Naive B cell (primary cell): Measurements from ENCODE around the gene GPR78. TPM values are rescaled to one million over a fixed set of nuclear protein-coding genes. Genes with fewer than 3 reads are reported as not detected.

ENCODE experiments used
- ATAC-seq, 2 donors: fragments of 150-1000 bp; cut with Tn5 transposase; 2 replicates each; pipeline ENCODE4 v1.10.0; 2021; ENCODE audit warnings: low read depth in 2 of 2, mild to moderate bottlenecking in 2 of 2, moderate library complexity in 2 of 2
- DNase-seq: peaks from one replicate; pipeline ENCODE4 v3.0.0; 2022
- H3K27ac Mint-ChIP-seq, 6 donors: one replicate each; pipeline ENCODE4 v1.8.0; 2020 to 2022; ENCODE audit warnings: mild to moderate bottlenecking in 6 of 6, mixed read lengths in 6 of 6, moderate library complexity in 5 of 6, inconsistent platforms in 2 of 6
- H3K27me3 Mint-ChIP-seq, 3 donors: one replicate each; pipeline ENCODE4 v1.8.0; 2021 to 2022; ENCODE audit warnings: mixed read lengths in 3 of 3, mild to moderate bottlenecking in 1 of 3
- H3K36me3 Mint-ChIP-seq, 2 donors: one replicate each; pipeline ENCODE4 v1.8.0; 2020 to 2022; ENCODE audit warnings: mixed read lengths in 2 of 2, inconsistent platforms in 1 of 2, mild to moderate bottlenecking in 1 of 2
- H3K4me1 Mint-ChIP-seq, 3 donors: one replicate each; pipeline ENCODE4 v1.8.0; 2020 to 2022; ENCODE audit warnings: mixed read lengths in 3 of 3, inconsistent platforms in 1 of 3, mild to moderate bottlenecking in 1 of 3, moderate library complexity in 1 of 3
- H3K4me3 Mint-ChIP-seq, 8 donors: one replicate each; pipeline ENCODE4 v1.8.0; 2020 to 2022; ENCODE audit warnings: mild to moderate bottlenecking in 8 of 8, mixed read lengths in 8 of 8, moderate library complexity in 8 of 8, inconsistent platforms in 2 of 8
- H3K9me3 Mint-ChIP-seq, 7 donors: one replicate each; pipeline ENCODE4 v1.8.0; 2020 to 2022; ENCODE audit warnings: mixed read lengths in 7 of 7, mild to moderate bottlenecking in 5 of 7, inconsistent platforms in 2 of 7, moderate library complexity in 1 of 7
- polyA plus RNA-seq, 6 donors: library from polyadenylated mRNA; unstranded; fragments of 300-500 nt; fragmentation: Illumina TruSeq; gene quantifications; one replicate each; pipeline ENCODE4 v1.2.3, GENCODE V29; 2021; ENCODE audit warnings: low read depth in 6 of 6

GPR78 gene
- polyA plus RNA-seq, 6 donors from 2014 or later, result not detected

DNA sequence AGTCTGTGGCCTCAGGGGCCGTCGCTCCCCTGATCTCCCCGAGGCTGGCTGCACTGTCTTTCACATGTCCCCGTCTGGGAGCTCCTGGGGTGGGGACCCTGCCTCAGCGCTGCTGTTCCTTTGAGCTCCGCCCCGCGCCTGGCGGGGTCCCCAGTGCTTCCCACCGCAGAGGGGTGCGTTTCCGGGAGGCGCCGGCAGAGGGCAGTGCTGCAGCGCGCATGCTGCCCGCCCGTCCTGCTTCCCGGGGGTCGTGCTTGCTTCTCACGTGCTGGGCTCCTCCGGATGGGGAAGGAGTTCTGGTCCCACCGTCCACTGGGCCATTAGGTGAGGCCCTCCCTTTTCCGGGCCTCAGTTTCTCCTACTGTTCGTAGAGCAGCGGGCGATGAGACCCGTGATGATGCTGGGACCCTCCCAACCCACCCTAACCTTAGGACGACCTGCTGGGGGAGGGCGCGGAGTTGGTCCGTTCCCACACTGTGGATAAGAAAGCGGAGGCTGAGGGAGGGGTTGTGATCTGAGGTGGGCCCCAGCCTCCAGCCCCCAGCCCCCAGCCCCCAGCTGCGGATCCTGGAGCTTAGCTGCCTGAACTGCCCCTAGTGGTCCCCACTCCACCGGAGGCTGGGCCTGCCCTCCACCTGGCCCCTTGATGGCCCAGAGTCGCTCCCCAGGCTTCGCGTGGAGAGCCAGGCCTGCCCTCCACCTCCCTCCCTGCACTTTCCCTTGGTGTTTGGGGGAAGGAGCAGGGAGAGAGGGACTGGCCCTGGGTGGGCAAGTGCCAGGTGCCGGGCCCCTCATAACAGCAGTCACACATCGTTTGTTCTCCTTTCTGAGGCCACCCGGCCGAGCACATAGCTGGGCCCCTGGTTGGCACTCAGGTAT, 27.6 kb downstream of the GPR78 start:
- no peaks in the 10 kb centered on the region for H3K36me3 Mint-ChIP-seq
- peaks cover 0 to 5% (median 3%) of the 10 kb centered on the region in 3 donors for H3K4me1 Mint-ChIP-seq
- H3K9me3 Mint-ChIP-seq, result peaks cover 0 to 5% (median 0%) of the 10 kb centered on the region in 7 donors
- peaks cover 6 to 25% (median 10%) of the 10 kb centered on the region in 3 donors for H3K27me3 Mint-ChIP-seq
- no peak for DNase-seq
- no peak overlapping the region for H3K4me3 Mint-ChIP-seq
- ATAC-seq, result no peak
- H3K27ac Mint-ChIP-seq, result no peak overlapping the region

DNA sequence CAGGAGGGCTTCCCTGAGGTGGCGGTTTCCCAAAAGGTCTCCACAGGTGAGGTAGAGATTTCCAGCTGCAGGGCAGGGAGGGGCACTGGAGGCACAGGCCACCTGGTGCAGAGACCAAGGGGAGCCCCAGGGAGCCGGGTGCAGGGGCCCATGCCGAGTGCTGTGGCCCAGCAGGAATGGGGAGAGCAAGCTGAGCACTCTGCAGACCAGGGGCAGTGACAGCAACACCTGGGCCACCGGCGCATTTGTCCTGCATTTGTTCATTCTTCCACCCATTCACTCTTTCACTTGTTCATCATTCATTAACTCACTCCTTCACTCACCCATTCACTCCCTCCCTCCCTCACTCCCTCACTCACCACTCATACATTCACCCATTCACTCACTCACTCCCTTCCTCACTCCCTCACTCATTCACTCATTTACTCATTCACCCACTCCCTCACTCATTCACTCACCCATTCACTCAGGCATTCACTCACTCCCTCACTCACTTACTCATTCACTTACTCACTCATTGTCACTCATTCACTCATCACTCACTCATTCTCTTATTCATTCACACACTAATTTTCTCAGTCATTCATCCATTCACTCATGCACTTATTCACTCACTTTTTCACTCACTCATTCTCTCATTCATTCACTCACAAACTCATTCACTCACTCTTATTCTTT, 28.7 kb downstream of the GPR78 start:
- Mint-ChIP-seq H3K27me3 (peaks cover 6 to 25% (median 10%) of the 10 kb centered on the region in 3 donors), H3K4me1 (peaks cover 0 to 5% (median 3%) of the 10 kb centered on the region in 3 donors), H3K36me3 (no peaks in the 10 kb centered on the region), H3K9me3 (peaks cover 0 to 5% (median 0%) of the 10 kb centered on the region in 7 donors), H3K4me3 (no peak overlapping the region), H3K27ac (peak overlapping the region in 1 of 6 donors; percentile 8)
- DNase-seq (no peak), ATAC-seq (no peak)

DNA sequence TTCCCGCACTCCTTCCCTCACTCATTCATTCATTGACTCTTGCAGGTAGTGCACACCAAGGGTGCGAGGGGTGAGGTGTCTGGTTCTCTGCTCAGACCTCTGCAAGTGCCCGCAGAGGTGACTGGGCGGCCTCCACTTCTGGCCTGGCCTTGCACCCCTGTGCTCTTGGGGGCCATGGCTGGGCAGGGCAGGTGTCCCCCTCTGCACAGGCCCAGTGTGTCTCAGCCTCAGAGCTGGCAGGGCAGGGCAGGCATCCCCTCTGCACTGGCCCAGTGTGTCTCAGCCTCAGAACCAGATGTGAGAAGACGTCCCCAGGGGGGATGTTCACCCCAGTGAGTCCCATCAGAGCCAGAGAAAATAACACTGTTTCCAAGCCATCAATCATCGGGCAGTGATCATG, 29.2 kb downstream of the GPR78 start:
- DNase-seq (no peak), ATAC-seq (no peak)
- no peak overlapping the region for H3K4me3 Mint-ChIP-seq
- peaks cover 0 to 5% (median 0%) of the 10 kb centered on the region in 7 donors for H3K9me3 Mint-ChIP-seq
- H3K27ac Mint-ChIP-seq, result peak overlapping the region in 1 of 6 donors; percentile 8
- H3K4me1 Mint-ChIP-seq, result peaks cover 0 to 5% (median 3%) of the 10 kb centered on the region in 3 donors
- no peaks in the 10 kb centered on the region for H3K36me3 Mint-ChIP-seq
- peaks cover 6 to 25% (median 10%) of the 10 kb centered on the region in 3 donors for H3K27me3 Mint-ChIP-seq

DNA sequence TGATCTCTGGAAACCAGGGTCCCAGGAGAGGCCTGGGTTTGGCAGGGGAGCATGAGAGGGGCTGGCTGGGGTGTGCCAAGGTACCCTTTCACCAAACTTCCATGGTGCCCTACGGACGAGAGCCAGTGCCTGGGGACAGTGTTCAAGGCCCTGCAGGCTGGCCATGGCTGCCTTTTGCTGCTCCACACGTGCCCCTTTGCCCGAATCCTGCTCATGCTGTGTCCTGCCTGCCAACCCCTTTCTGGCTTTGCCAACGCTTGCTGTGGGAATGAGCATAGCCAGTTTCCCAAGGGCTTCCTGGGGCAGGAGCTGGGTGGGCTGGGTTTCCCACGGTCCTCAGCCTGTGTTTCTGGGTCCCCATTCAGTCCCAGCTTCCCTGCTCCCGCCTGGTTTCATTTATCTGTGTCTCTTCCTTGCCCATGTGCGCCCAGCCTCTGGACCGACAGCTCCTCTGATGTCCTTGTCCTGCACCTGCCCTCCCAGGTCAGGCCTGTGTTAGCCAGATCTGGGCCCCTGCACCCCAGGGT, 29.7 kb downstream of the GPR78 start:
- Mint-ChIP-seq H3K27me3 (peaks cover 6 to 25% (median 10%) of the 10 kb centered on the region in 3 donors), H3K36me3 (no peaks in the 10 kb centered on the region), H3K9me3 (peaks cover 0 to 5% (median 0%) of the 10 kb centered on the region in 7 donors), H3K4me1 (peaks cover 0 to 5% (median 3%) of the 10 kb centered on the region in 3 donors), H3K4me3 (no peak overlapping the region), H3K27ac (no peak overlapping the region)
- DNase-seq, result no peak
- no peak for ATAC-seq

DNA sequence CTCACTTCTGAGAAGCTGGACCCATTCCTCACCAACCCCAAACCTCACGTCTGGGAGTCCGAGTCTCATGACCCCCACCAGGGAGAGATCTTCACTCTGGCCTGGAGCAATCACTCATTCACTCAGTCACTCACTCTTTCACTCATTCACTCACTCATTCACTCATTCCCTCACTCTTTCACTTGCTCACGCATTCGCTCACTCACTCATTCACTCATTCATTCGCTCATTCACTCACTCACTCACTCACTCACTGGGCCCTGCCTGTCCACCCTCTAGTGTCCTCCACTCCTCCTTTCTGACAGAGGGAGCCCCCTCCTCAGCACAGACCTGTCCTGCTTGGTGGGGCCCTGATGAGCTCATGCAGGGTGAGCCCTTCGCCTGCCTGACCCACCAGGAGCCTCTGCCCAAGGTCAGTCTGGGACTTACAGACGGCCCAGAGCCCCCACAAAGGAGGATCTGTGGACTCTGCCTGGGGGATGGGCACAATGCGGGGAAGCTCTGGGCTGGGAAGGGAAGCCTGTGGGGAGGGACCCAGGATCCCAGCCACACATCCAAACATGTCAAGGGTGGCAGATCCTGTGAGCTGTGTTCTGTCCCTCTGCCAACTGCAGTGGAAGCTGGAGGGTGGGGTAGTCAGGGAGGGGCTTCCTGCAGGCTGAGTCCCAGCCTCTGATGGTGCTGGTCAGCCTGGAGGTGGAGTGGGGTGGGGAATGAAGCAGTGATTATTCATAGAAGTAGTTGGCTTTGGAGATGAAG, 30.8 kb downstream of the GPR78 start:
- no peak for DNase-seq
- Mint-ChIP-seq H3K4me1 (peaks cover 0 to 5% (median 3%) of the 10 kb centered on the region in 3 donors), H3K36me3 (no peaks in the 10 kb centered on the region), H3K4me3 (no peak overlapping the region), H3K27ac (no peak overlapping the region), H3K27me3 (peaks cover 6 to 25% (median 10%) of the 10 kb centered on the region in 3 donors), H3K9me3 (peaks cover 0 to 5% (median 0%) of the 10 kb centered on the region in 7 donors)
- ATAC-seq, result no peak

DNA sequence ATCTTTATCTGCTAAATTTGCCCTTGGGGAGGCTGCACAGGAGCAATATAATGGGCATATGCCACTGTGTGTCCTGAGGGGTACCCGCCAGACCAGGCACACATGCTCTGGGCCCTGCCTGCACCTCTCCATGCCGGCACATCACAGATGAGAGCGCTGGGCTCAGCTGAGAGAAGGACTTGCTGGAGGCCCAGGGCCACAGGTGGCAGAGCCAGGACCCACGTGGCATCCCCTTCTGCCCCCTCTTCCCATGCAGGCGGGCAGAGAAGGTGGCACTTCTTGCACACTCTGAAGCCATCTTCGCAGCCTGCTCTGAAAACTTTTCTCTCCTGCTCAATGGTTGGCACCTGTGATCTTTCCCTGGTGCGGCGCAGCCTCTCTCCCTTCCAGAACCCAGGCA, 32.5 kb downstream of the GPR78 start:
- Mint-ChIP-seq H3K36me3 (no peaks in the 10 kb centered on the region), H3K27me3 (peaks cover 6 to 25% (median 10%) of the 10 kb centered on the region in 3 donors), H3K27ac (peak overlapping the region in 1 of 6 donors; percentile 70), H3K4me1 (peaks cover 0 to 5% (median 3%) of the 10 kb centered on the region in 3 donors), H3K9me3 (peaks cover 0 to 5% (median 0%) of the 10 kb centered on the region in 7 donors), H3K4me3 (no peak overlapping the region)
- ATAC-seq, result no peak
- DNase-seq, result no peak

DNA sequence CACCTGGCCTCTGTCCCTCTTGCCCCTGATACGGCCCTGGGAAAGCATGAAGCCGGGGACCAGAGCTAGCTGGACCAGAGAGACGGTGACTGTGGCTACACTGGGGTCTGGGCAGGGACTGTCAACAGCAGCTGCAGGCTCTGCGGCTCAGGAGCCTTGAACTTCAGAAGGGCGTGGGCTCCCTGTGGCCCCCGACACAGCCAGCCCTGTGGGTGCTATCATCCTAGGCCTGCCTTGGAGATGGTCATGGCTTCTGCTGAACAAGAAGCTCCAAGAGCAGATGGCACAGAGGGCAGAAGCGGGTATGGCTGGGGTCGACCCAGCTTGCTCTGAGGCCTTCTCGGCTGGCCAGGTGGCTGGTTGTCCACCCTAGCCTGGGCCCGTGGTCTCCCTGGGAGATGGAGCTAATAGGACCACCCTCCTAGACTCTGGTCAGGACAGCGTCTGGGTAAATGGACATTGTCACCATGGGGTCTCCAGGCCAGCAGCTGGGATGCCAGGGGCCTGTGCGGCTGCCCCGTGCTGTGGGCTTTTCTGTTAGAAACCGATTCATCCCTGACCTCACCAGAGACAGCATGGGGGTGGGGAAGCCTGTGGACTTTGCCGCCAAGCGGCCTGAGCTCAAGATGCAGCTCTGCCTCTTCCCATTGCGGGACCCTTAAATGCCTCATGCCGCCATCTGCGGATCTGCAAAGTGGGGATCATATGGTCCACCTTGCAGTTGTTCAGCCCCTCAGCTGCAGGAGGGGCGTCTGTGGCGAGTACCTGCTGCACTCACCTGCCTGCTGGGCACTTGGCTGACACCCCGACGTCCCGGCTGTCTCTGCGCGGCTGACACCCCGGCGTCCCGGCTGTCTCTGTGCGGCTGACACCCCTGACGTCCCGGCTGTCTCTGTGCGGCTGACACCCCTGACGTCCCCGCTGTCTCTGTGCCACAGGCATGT, 33.5 kb downstream of the GPR78 start:
- Mint-ChIP-seq H3K27ac (no peak overlapping the region), H3K27me3 (peaks cover 6 to 23% (median 10%) of the 10 kb centered on the region in 3 donors), H3K4me3 (no peak overlapping the region), H3K36me3 (no peaks in the 10 kb centered on the region), H3K9me3 (peaks cover 0 to 5% (median 0%) of the 10 kb centered on the region in 7 donors), H3K4me1 (peaks cover 0 to 5% (median 3%) of the 10 kb centered on the region in 3 donors)
- no peak for ATAC-seq
- DNase-seq, result no peak

DNA sequence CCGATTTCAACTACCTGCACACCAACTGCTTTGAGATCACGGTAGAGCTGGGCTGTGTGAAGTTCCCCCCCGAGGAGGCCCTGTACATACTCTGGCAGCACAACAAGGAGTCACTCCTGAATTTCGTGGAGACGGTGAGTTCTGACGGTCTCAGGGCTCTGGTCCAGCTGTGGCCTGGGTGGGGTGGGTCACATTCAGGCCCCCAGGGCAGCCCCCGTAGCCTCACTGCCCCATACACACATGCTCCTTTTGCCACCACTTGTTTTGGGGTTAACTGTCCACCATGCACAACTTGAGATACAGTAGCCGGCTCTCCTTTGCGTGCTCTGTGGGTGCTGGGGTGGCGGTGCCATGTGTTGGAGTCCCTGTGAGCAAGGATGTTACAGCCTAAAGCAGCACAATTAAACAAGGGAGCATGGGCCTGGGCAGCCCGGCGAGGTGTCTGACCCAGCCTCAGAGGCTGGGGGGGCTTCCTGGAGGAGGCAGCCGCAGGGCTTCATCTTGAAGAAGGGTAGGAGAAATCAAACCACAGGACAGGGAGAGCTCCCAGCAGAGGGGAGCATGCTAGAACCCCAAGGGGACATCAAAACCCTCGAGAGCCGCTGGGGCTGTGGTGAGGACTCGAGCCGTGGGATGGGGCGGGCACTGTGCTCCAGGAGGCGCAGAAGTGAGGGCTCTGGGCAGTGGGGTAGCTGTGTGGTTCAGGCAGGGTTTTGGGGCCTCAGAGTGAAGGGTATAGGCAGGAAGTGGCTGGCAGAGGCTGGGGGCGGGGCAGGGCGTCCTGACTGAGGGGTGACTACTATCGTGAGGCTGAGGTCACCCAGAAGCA, 34.4 kb downstream of the GPR78 start:
- Mint-ChIP-seq H3K36me3 (no peaks in the 10 kb centered on the region), H3K4me1 (no peaks in the 10 kb centered on the region), H3K4me3 (no peak overlapping the region), H3K27ac (no peak overlapping the region), H3K27me3 (peaks cover 0 to 15% (median 5%) of the 10 kb centered on the region in 3 donors), H3K9me3 (no peaks in the 10 kb centered on the region)
- ATAC-seq, result no peak
- no peak for DNase-seq

DNA sequence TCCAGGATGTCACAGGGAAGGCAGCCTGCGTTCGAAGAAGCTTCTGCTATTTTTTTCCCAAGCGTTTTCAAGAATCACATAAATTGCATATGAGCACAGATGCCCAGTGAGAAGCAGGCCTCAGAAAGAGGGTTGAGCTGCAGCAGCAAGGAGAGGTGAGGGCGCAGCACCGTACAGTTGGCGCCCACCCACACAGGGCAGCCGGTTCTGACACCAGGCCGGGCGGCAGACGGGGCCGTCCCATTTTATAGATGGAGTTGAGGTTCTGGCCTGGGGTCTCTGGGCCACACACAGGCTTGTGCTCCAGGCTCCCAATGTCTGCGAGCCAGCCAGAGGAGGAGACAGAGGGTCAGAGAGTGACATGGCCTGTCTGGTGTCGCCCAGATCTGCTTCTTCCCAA, 35.2 kb downstream of the GPR78 start:
- Mint-ChIP-seq H3K4me1 (no peaks in the 10 kb centered on the region), H3K27ac (no peak overlapping the region), H3K27me3 (peaks cover 0 to 15% (median 5%) of the 10 kb centered on the region in 3 donors), H3K36me3 (no peaks in the 10 kb centered on the region), H3K4me3 (no peak overlapping the region), H3K9me3 (no peaks in the 10 kb centered on the region)
- ATAC-seq (no peak), DNase-seq (no peak)

DNA sequence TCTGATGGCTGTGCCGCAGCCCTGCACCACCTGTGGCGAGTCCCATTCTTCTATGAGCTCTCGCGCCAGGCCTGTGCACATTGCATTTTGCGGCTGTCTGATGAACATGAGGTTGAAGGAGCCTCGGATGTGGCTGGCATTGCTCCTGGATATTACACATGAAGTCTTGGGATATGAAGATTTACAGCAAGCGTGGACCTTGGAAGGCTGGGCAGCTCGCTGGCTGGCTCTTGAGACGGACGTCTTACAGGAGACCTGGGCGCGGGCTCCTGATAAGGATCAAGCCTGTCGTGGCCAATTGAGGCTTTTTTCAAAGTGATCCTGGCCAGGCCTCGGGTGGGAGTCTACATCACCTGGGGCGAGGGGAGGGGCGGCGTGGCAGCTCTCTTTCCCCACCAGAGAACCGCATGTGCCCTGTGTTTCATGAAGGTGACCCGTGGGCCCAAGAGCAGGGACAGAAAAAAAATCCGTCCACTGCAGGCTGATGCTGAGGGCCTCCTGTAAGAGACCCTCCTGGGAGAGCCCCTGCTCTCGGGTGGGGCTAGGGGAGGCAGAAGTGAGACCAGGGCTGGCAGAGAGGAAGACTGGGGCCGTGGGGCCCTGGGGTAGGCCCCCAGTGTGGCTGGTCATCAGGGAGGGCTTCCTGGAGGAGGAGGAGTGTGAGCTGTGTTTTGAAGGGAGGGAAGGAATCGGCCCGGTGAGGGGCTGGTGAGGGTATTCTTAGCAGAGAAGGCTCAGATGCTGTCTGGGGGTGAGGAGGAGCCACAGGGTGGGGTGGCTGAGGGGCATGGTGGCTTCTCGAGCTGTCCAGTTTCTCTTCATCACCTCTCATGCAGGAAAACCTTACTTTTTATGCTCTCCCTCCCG, 36.0 kb downstream of the GPR78 start:
- ATAC-seq (no peak), DNase-seq (no peak)
- H3K27ac Mint-ChIP-seq, result no peak overlapping the region
- H3K9me3 Mint-ChIP-seq, result no peaks in the 10 kb centered on the region
- H3K27me3 Mint-ChIP-seq, result peaks cover 0 to 8% (median 0%) of the 10 kb centered on the region in 3 donors
- H3K36me3 Mint-ChIP-seq, result no peaks in the 10 kb centered on the region
- H3K4me1 Mint-ChIP-seq, result no peaks in the 10 kb centered on the region
- no peak overlapping the region for H3K4me3 Mint-ChIP-seq

DNA sequence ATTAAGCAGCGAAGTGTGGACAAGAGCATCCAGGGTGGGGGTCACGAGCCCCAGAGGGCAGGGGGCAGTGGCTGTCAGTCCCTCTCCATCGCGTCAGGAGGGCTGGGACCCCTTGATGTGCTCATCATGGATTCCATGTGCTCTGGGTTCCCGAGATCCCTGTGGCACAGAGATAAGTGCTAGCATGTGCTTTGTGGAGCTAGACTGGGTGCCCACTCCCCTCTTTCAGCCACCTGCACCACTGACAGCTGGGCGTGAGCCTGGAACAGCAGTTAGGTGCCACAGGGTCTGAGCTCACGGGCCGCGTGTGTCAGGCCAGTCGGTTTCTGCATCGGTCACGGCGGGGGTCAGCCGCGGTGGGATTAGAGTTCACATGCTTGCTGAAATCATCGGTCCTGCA, 36.6 kb downstream of the GPR78 start:
- Mint-ChIP-seq H3K27me3 (peaks cover 0 to 3% (median 0%) of the 10 kb centered on the region in 3 donors), H3K36me3 (no peaks in the 10 kb centered on the region), H3K4me1 (no peaks in the 10 kb centered on the region), H3K4me3 (no peak overlapping the region), H3K27ac (no peak overlapping the region), H3K9me3 (no peaks in the 10 kb centered on the region)
- DNase-seq, result no peak
- no peak for ATAC-seq
